ENCODE data around the gene FSHB. TPM values are rescaled to one million over a fixed set of nuclear protein-coding genes. Genes with fewer than 3 reads are reported as not detected.

FSHB gene
- total and polyA plus RNA-seq, 4 donors = not detected

GRCh38 chr11:30186748-30187147, 44.1 kb upstream of the FSHB start:
- 58% methylated on average over 3 of the region's 3 CpGs for WGBS
- Histone ChIP-seq H3K4me1 (ENCODE audit: control insufficient read depth in 4 of 4, insufficient read depth in 4 of 4, low read length in 3 of 4) (no peaks in the 10 kb centered on the region), H3K9ac (ENCODE audit: low read depth in 1 of 2, low read length in 2 of 2) (no peak overlapping the region), H3K27ac (ENCODE audit: low read depth in 1 of 2, low read length in 2 of 2) (no peak overlapping the region), H3K9me3 (ENCODE audit: control insufficient read depth in 4 of 4, low read length in 3 of 4) (peaks cover 0 to 3% (median 0%) of the 10 kb centered on the region in 4 donors), H3K4me3 (ENCODE audit: low read depth in 1 of 3, low read length in 3 of 3) (no peak overlapping the region), H3K27me3 (ENCODE audit: control insufficient read depth in 4 of 4, insufficient read depth in 4 of 4, low read length in 3 of 4) (no peaks in the 10 kb centered on the region), H3K36me3 (ENCODE audit: control insufficient read depth in 4 of 4, insufficient read depth in 3 of 4, low read depth in 1 of 4, low read length in 3 of 4) (no peaks in the 10 kb centered on the region)
- DNase-seq (ENCODE audit: low spot score) = no peak
- TF ChIP-seq TAF1 (conservative IDR thresholded peaks at IDR 0.05) = no peak

GRCh38 chr11:30192620-30193019, 38.2 kb upstream of the FSHB start:
- H3K36me3 ChIP-seq (ENCODE audit: control insufficient read depth in 4 of 4, insufficient read depth in 3 of 4, low read depth in 1 of 4, low read length in 3 of 4) = no peaks in the 10 kb centered on the region
- H3K27ac ChIP-seq (ENCODE audit: low read depth in 1 of 2, low read length in 2 of 2) = no peak overlapping the region
- H3K9me3 ChIP-seq (ENCODE audit: control insufficient read depth in 4 of 4, low read length in 3 of 4) = no peaks in the 10 kb centered on the region
- H3K27me3 ChIP-seq (ENCODE audit: control insufficient read depth in 4 of 4, insufficient read depth in 4 of 4, low read length in 3 of 4) = no peaks in the 10 kb centered on the region
- no peak overlapping the region for H3K4me3 ChIP-seq (ENCODE audit: low read depth in 1 of 3, low read length in 3 of 3)
- H3K4me1 ChIP-seq (ENCODE audit: control insufficient read depth in 4 of 4, insufficient read depth in 4 of 4, low read length in 3 of 4) = no peaks in the 10 kb centered on the region
- TF ChIP-seq REST (IDR thresholded peaks at IDR 0.05) (no peak), SP1 (IDR thresholded peaks at IDR 0.05) (no peak), FOXA1 (IDR thresholded peaks at IDR 0.05) (no peak), ATF3 (IDR thresholded peaks at IDR 0.05) (no peak), YY1 (IDR thresholded peaks at IDR 0.05) (no peak), FOXA2 (IDR thresholded peaks at IDR 0.05) (no peak), RAD21 (IDR thresholded peaks at IDR 0.05) (no peak), EGR1 (IDR thresholded peaks at IDR 0.05; ENCODE audit: low read depth in 2 of 2) (no peak), RXRA (IDR thresholded peaks at IDR 0.05) (no peak), JUND (IDR thresholded peaks at IDR 0.05) (no peak), HNF4A (conservative IDR thresholded peaks at IDR 0.05) (no peak)
- TF ChIP-seq, protein P1, sequence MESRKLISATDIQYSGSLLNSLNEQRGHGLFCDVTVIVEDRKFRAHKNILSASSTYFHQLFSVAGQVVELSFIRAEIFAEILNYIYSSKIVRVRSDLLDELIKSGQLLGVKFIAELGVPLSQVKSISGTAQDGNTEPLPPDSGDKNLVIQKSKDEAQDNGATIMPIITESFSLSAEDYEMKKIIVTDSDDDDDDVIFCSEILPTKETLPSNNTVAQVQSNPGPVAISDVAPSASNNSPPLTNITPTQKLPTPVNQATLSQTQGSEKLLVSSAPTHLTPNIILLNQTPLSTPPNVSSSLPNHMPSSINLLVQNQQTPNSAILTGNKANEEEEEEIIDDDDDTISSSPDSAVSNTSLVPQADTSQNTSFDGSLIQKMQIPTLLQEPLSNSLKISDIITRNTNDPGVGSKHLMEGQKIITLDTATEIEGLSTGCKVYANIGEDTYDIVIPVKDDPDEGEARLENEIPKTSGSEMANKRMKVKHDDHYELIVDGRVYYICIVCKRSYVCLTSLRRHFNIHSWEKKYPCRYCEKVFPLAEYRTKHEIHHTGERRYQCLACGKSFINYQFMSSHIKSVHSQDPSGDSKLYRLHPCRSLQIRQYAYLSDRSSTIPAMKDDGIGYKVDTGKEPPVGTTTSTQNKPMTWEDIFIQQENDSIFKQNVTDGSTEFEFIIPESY (IDR thresholded peaks at IDR 0.05) = no peak
- TF ChIP-seq, protein P2, sequence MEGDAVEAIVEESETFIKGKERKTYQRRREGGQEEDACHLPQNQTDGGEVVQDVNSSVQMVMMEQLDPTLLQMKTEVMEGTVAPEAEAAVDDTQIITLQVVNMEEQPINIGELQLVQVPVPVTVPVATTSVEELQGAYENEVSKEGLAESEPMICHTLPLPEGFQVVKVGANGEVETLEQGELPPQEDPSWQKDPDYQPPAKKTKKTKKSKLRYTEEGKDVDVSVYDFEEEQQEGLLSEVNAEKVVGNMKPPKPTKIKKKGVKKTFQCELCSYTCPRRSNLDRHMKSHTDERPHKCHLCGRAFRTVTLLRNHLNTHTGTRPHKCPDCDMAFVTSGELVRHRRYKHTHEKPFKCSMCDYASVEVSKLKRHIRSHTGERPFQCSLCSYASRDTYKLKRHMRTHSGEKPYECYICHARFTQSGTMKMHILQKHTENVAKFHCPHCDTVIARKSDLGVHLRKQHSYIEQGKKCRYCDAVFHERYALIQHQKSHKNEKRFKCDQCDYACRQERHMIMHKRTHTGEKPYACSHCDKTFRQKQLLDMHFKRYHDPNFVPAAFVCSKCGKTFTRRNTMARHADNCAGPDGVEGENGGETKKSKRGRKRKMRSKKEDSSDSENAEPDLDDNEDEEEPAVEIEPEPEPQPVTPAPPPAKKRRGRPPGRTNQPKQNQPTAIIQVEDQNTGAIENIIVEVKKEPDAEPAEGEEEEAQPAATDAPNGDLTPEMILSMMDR (IDR thresholded peaks at IDR 0.05; ENCODE audit: low read depth, low read length, missing input control) = no peak
- H3K9ac ChIP-seq (ENCODE audit: low read depth in 1 of 2, low read length in 2 of 2) = no peak overlapping the region
- no peak for DNase-seq (ENCODE audit: low spot score)

All from liver (tissue), 9 donors.